MCF 10A (cell line): ENCODE results near the gene WDR59. TPM values are rescaled to one million over a fixed set of nuclear protein-coding genes. Genes with fewer than 3 reads are reported as not detected.
A peak's percentile ranks its signal among the peaks of the same experiment; 100 is the strongest.

ENCODE experiments used
- BruUV-seq: library from RNA; stranded (reverse); fragments of 400-500 nt; replicated peaks from 2 replicates; lab custom pipeline; 2021; lab: Mats Ljungman, UMichigan
- CTCF ChIA-PET: fragments of 300-600 bp; sonication (Branson Sonifier 250); formaldehyde crosslinking; extraction: SDS; loops from one replicate; lab custom pipeline; 2021; ENCODE audit warnings: antibody characterized with exemption, inconsistent platforms; lab: Yijun Ruan, JAX
- POLR2A ChIA-PET: fragments of 300-600, 350-650 bp; sonication (Branson Sonifier 250); formaldehyde crosslinking; extraction: SDS; loops from one replicate; lab custom pipeline; 2020; ENCODE audit warnings: antibody characterized with exemption, inconsistent platforms; lab: Yijun Ruan, JAX
- DNase-seq: peaks from one replicate; pipeline ENCODE4 v3.0.0-alpha.2; 2018; ENCODE audit not compliant: unreplicated experiment
- H3K27ac Mint-ChIP-seq: one replicate; pipeline ENCODE4 v1.8.0; 2022; ENCODE audit warnings: mild to moderate bottlenecking, low read depth, mixed read lengths; ENCODE audit not compliant: unreplicated experiment
- H3K27me3 Mint-ChIP-seq: one replicate; pipeline ENCODE4 v1.8.0; 2022; ENCODE audit warnings: mixed read lengths; ENCODE audit not compliant: insufficient read depth, unreplicated experiment
- H3K36me3 Mint-ChIP-seq: one replicate; pipeline ENCODE4 v1.8.0; 2022; ENCODE audit warnings: mild to moderate bottlenecking, moderate library complexity, mixed read lengths; ENCODE audit not compliant: insufficient read depth, unreplicated experiment
- H3K4me1 Mint-ChIP-seq: one replicate; pipeline ENCODE4 v1.8.0; 2022; ENCODE audit warnings: mixed read lengths; ENCODE audit not compliant: insufficient read depth, unreplicated experiment
- H3K4me3 Mint-ChIP-seq: one replicate; pipeline ENCODE4 v1.8.0; 2022; ENCODE audit warnings: mild to moderate bottlenecking, moderate library complexity, mixed read lengths; ENCODE audit not compliant: unreplicated experiment
- H3K9me3 Mint-ChIP-seq: one replicate; pipeline ENCODE4 v1.8.0; 2022; ENCODE audit warnings: mixed read lengths; ENCODE audit not compliant: unreplicated experiment
- CTCF ChIP-seq: fragments of 200-600 bp; IDR thresholded peaks from one replicate; pipeline ENCODE4 v1.8.0; 2022; ENCODE audit warnings: antibody characterized with exemption, mild to moderate bottlenecking; ENCODE audit not compliant: unreplicated experiment
- intact Hi-C: fragments of 100-400 bp; cut with micrococcal nuclease; formaldehyde crosslinking; loops from 2 replicates; pipeline ENCODE4 v1.14.1; 2022
- total RNA-seq: library from RNA; stranded (reverse); gene quantifications from 2 replicates; pipeline ENCODE4 v1.2.3, GENCODE V29; 2022

Gene WDR59
- total RNA-seq, 1 experiment from 2014 or later = 56.1 TPM

- no TSS peak for BruUV-seq
- ChIA-PET CTCF (interaction anchor here (0.7 to 4.9 kb wide), 5 partner anchors 14 to 1290 kb away, joined by 3 to 50 read pairs (median 5); partner anchors contain the start of genes WDR59 and ZNRF1), POLR2A (interaction anchor here (0.6 to 4.4 kb wide), 12 partner anchors 9 to 636 kb away, joined by 3 to 65 read pairs (median 4); partner anchors contain the start of genes MLKL, WDR59 and ZNRF1)
- no peaks in the 10 kb centered on the region for H3K9me3 Mint-ChIP-seq
- peak overlapping the region; percentile 37 for H3K4me3 Mint-ChIP-seq
- intact Hi-C loops = no loop called here
- H3K27ac Mint-ChIP-seq = peak overlapping the region; percentile 81
- H3K4me1 Mint-ChIP-seq = peaks cover 17% of the 10 kb centered on the region
- DNase-seq = no peak
- TF ChIP-seq CTCF = no peak
- H3K36me3 Mint-ChIP-seq = peaks cover 12% of the 10 kb centered on the region
- no peaks in the 10 kb centered on the region for H3K27me3 Mint-ChIP-seq
Observed at GRCh38 chr16:75012380-75013081, 27.6 kb upstream of the WDR59 start.

- H3K27me3 Mint-ChIP-seq = no peaks in the 10 kb centered on the region
- BruUV-seq = TSS peak; percentile 45
- peaks cover 12% of the 10 kb centered on the region for H3K36me3 Mint-ChIP-seq
- H3K27ac Mint-ChIP-seq = peak overlapping the region; percentile 81
- no peak for TF ChIP-seq CTCF
- DNase-seq = peak; percentile 92
- H3K9me3 Mint-ChIP-seq = no peaks in the 10 kb centered on the region
- ChIA-PET CTCF (interaction anchor here (0.7 to 4.9 kb wide), 6 partner anchors 13 to 149 kb away, joined by 3 to 50 read pairs (median 4); partner anchors contain the start of genes WDR59 and ZNRF1), POLR2A (interaction anchor here (0.6 to 4.4 kb wide), 15 partner anchors 9 to 637 kb away, joined by 3 to 65 read pairs (median 4); partner anchors contain the start of genes LDHD, MLKL, WDR59 and ZNRF1)
- peaks cover 17% of the 10 kb centered on the region for H3K4me1 Mint-ChIP-seq
- H3K4me3 Mint-ChIP-seq = peak overlapping the region; percentile 37
- intact Hi-C loops = no loop called here
Observed at GRCh38 chr16:75011634-75012307, 26.8 kb upstream of the WDR59 start.

GRCh38 chr16:75010427-75010826 is 25.5 kb upstream of the WDR59 start:
- DNase-seq = no peak
- POLR2A ChIA-PET = interaction anchor here (2.5 to 4.4 kb wide), 3 partner anchors 11 to 99 kb away, joined by 13 to 65 read pairs (median 18); partner anchors contain the start of genes WDR59 and ZNRF1
- CTCF ChIA-PET = interaction anchor here (2.9 to 4.9 kb wide), 2 partner anchors 12 to 100 kb away, joined by 25 to 50 read pairs; partner anchors contain the start of gene ZNRF1
- H3K9me3 Mint-ChIP-seq = no peaks in the 10 kb centered on the region
- H3K36me3 Mint-ChIP-seq = peaks cover 12% of the 10 kb centered on the region
- no peak for TF ChIP-seq CTCF
- peaks cover 17% of the 10 kb centered on the region for H3K4me1 Mint-ChIP-seq
- no peak overlapping the region for H3K4me3 Mint-ChIP-seq
- H3K27ac Mint-ChIP-seq = peak overlapping the region; percentile 81
- intact Hi-C loops = no loop called here
- no TSS peak for BruUV-seq
- H3K27me3 Mint-ChIP-seq = no peaks in the 10 kb centered on the region
